Upper lobe of left lung (tissue), 6 donors: ENCODE results near the gene EXOC7. TPM values are rescaled to one million over a fixed set of nuclear protein-coding genes. Genes with fewer than 3 reads are reported as not detected.

ENCODE experiments used
- ATAC-seq, 2 donors: fragments of 200-7000 bp; cut with Tn5 transposase; one replicate each; pipeline ENCODE4 v1.9.1; 2022; ENCODE audit warnings: mild to moderate bottlenecking in 2 of 2, moderate library complexity in 2 of 2; ENCODE audit not compliant: low FRiP score in 2 of 2
- DNase-seq, 2 donors: peaks; one replicate each; pipeline ENCODE4 v3.0.0-alpha.2; 2019 to 2020
- H3K27ac ChIP-seq, 4 donors: fragments of 200-600 bp; sonication (generic); one replicate each; pipeline ENCODE4 v1.5.1; 2016 to 2019
- H3K27me3 ChIP-seq, 4 donors: fragments of 200-600 bp; sonication (generic); one replicate each; pipeline ENCODE4 v1.5.1; 2017 to 2019
- H3K36me3 ChIP-seq, 4 donors: fragments of 200-600 bp; sonication (generic); one replicate each; pipeline ENCODE4 v1.5.1; 2016 to 2019
- H3K4me1 ChIP-seq, 4 donors: fragments of 200-600 bp; sonication (generic); one replicate each; pipeline ENCODE4 v1.5.1; 2018 to 2019
- H3K4me3 ChIP-seq, 4 donors: fragments of 200-600 bp; sonication (generic); one replicate each; pipeline ENCODE4 v1.5.1; 2017 to 2019; ENCODE audit warnings: mild to moderate bottlenecking in 2 of 4, moderate library complexity in 1 of 4
- H3K9me3 ChIP-seq, 4 donors: fragments of 200-600 bp; sonication (generic); one replicate each; pipeline ENCODE4 v1.5.1; 2018 to 2019
- EP300 ChIP-seq, 4 donors: sonication (generic); formaldehyde crosslinking; IDR thresholded peaks; one replicate each; pipeline ENCODE4 v1.5.1; 2017; ENCODE audit warnings: antibody characterized with exemption in 4 of 4, control low read depth in 2 of 4
- POLR2A ChIP-seq, 4 donors: fragments of 450-650 bp; IDR thresholded peaks; one replicate each; pipeline ENCODE4 v1.5.1; 2016 to 2017; ENCODE audit warnings: antibody characterized with exemption in 4 of 4, mild to moderate bottlenecking in 2 of 4
- POLR2AphosphoS5 ChIP-seq, 2 donors: sonication (generic); formaldehyde crosslinking; IDR thresholded peaks; one replicate each; pipeline ENCODE4 v1.5.1; 2017; ENCODE audit warnings: antibody characterized with exemption in 2 of 2
- WGBS, 2 donors: methylation state at CpG; one replicate each; pipeline ENCODE4 v1.1.5; 2017 to 2018; 5-methylcytosine and 5-hydroxymethylcytosine counted together
- small RNA-seq, 4 donors: library from RNA; depleted of rRNA; stranded (forward); fragments of <200 nt; gene quantifications; one replicate each; pipeline ENCODE3, GENCODE V24; 2016
- total RNA-seq, 6 donors: library from RNA; depleted of rRNA in 4 of 6; stranded (reverse); fragments of >200 nt in 4 of 6; gene quantifications; one replicate each; pipeline versions ENCODE4 v1.1.0 to v1.2.1, GENCODE V29; 2016 to 2021
- TF ChIP-seq, protein P1 (sequence below), 6 experiments: fragments of 450-650 bp in 4 of 6; fragments of 200-600 bp in 2 of 6; sonication (generic) in 2 of 6; IDR thresholded peaks; one replicate each; pipeline ENCODE4 v1.5.1; 2016 to 2019; ENCODE audit warnings: antibody characterized with exemption in 6 of 6
- donor health status: DM: no; HTN: no; CAD: no; lungs with moderate emphysema.
- donor health status: DM: no; HTN: yes; CAD: no; lungs with severe emphysema.

EXOC7 gene
- total RNA-seq, 6 donors from 2014 or later: 69.4 to 233 (median 103) TPM

DNA sequence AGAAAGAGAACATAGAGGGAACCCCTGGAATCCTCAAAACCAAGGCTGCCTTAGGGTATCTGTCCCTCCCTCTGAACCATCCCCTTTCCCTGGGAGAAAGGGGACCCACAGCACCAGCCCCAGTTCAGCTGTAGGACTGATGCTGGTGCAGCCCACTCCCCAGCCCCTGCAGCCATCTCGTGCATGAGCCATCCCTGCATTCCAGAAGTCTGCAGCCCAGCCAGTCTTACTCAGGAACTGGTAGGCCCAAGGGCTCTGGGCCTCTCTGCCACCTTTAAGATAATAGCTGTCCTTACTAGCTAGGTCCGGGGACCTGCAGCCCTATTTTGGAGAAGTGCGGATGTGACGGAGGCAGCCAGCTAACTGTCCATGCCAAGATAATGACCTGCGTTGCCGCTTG, 70.4 kb downstream of the EXOC7 start:
- WGBS, 2 donors: 98 to 99% methylated on average over 6 of the region's 6 CpGs
- TF ChIP-seq POLR2A (IDR thresholded peaks at IDR 0.05) (no peak), EP300 (IDR thresholded peaks at IDR 0.05) (no peak), POLR2AphosphoS5 (IDR thresholded peaks at IDR 0.05) (no peak)
- TF ChIP-seq, protein P1, sequence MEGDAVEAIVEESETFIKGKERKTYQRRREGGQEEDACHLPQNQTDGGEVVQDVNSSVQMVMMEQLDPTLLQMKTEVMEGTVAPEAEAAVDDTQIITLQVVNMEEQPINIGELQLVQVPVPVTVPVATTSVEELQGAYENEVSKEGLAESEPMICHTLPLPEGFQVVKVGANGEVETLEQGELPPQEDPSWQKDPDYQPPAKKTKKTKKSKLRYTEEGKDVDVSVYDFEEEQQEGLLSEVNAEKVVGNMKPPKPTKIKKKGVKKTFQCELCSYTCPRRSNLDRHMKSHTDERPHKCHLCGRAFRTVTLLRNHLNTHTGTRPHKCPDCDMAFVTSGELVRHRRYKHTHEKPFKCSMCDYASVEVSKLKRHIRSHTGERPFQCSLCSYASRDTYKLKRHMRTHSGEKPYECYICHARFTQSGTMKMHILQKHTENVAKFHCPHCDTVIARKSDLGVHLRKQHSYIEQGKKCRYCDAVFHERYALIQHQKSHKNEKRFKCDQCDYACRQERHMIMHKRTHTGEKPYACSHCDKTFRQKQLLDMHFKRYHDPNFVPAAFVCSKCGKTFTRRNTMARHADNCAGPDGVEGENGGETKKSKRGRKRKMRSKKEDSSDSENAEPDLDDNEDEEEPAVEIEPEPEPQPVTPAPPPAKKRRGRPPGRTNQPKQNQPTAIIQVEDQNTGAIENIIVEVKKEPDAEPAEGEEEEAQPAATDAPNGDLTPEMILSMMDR (IDR thresholded peaks at IDR 0.05): no peak
- no peaks in the 10 kb centered on the region for H3K27me3 ChIP-seq
- no peak for ATAC-seq
- H3K4me3 ChIP-seq: no peak overlapping the region
- no peak for DNase-seq
- H3K4me1 ChIP-seq: peaks cover 9 to 13% (median 12%) of the 10 kb centered on the region in 4 donors
- H3K27ac ChIP-seq: peak overlapping the region in 1 of 4 donors; percentile 17
- H3K9me3 ChIP-seq: no peaks in the 10 kb centered on the region
- H3K36me3 ChIP-seq: peaks cover 0 to 7% (median under 1%) of the 10 kb centered on the region in 4 donors

DNA sequence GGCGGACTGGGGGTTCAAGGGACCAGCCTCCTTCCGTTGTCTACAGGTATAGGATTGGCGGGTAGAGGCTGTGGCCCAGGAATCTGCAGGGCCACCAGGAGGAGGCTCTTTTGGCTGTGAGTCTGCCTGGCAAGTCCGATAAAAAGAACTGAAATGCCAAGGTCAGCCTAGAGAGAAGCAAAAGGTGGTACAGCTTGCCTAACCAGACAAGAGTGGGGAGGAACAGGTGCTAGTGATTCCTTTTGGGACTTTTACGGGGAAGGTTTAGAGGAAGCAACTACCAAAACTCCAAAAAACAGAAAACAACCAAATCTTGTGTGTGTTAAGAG, 70.8 kb downstream of the EXOC7 start:
- TF ChIP-seq POLR2A (IDR thresholded peaks at IDR 0.05) (no peak), EP300 (IDR thresholded peaks at IDR 0.05) (no peak), POLR2AphosphoS5 (IDR thresholded peaks at IDR 0.05) (no peak)
- TF ChIP-seq, protein P1 (IDR thresholded peaks at IDR 0.05): no peak
- Histone ChIP-seq H3K27ac (peak overlapping the region in 1 of 4 donors; percentile 17), H3K27me3 (no peaks in the 10 kb centered on the region), H3K4me1 (peaks cover 9 to 16% (median 12%) of the 10 kb centered on the region in 4 donors), H3K9me3 (no peaks in the 10 kb centered on the region), H3K4me3 (no peak overlapping the region), H3K36me3 (peaks cover 0 to 3% (median 0%) of the 10 kb centered on the region in 4 donors)
- 87 to 89% methylated on average over 5 of the region's 5 CpGs for WGBS, 2 donors
- ATAC-seq: no peak
- no peak for DNase-seq

- Histone ChIP-seq H3K4me3 (no peak overlapping the region), H3K36me3 (no peaks in the 10 kb centered on the region), H3K27me3 (no peaks in the 10 kb centered on the region), H3K9me3 (no peaks in the 10 kb centered on the region), H3K27ac (peak overlapping the region in 1 of 4 donors; percentile 31), H3K4me1 (peaks cover 9 to 20% (median 12%) of the 10 kb centered on the region in 4 donors)
- ATAC-seq: no peak
- 80 to 89% methylated on average over 9 to 20 of the region's 20 CpGs for WGBS, 2 donors
- no peak for TF ChIP-seq POLR2AphosphoS5 (IDR thresholded peaks at IDR 0.05)
- TF ChIP-seq, protein P1 (IDR thresholded peaks at IDR 0.05): peak in 2 of 6 experiments; percentile 20 to 48
- no peak for DNase-seq
Observed at GRCh38 chr17:76032073-76032779, 71.4 kb downstream of the EXOC7 start.

Small RNA genes within 50 kb of the gene (small RNA-seq; reads per million reads assigned to genes)
- gene MIR6868: 0 to 0.66 (median 0.12) reads per million in 4 donors

Other genes with a start within 250 kb of the EXOC7 start
- gene WBP2, start 248.5 kb downstream of the EXOC7 start, total RNA-seq: 100 to 1,000 TPM in 2 of 6 donors, 10 to 100 TPM in 4; 70.1 to 183 (median 87.8) TPM
- 10 to 100 TPM; 20.1 to 55.6 (median 33.3) TPM for gene TRIM47, start 225.2 kb downstream of the EXOC7 start, total RNA-seq
- gene TRIM65, start 206.8 kb downstream of the EXOC7 start, total RNA-seq: 10 to 100 TPM; 23.4 to 35.1 (median 28.2) TPM
- gene MRPL38, start 198.9 kb downstream of the EXOC7 start, total RNA-seq: 100 to 1,000 TPM in 1 of 6 donors, 10 to 100 TPM in 5; 35.4 to 115 (median 77.0) TPM
- gene FBF1, start 162.7 kb downstream of the EXOC7 start, total RNA-seq: 10 to 100 TPM in 4 of 6 donors, 1 to 10 TPM in 2; 9.3 to 66.0 (median 14.3) TPM
- gene ACOX1, start 124.6 kb downstream of the EXOC7 start, total RNA-seq: 10 to 100 TPM; 33.2 to 84.2 (median 57.4) TPM
- gene TEN1, start 124.5 kb downstream of the EXOC7 start, total RNA-seq: 10 to 100 TPM in 5 of 6 donors, not detected in 1; 13.6 to 29.3 (median 17.0) TPM
- gene CDK3, start 102.9 kb downstream of the EXOC7 start, total RNA-seq: 10 to 100 TPM in 1 of 6 donors, 1 to 10 TPM in 5; 3.0 to 15.7 (median 7.0) TPM
- gene EVPL, start 76.5 kb downstream of the EXOC7 start, total RNA-seq: 100 to 1,000 TPM in 1 of 6 donors, 10 to 100 TPM in 5; 47.5 to 142 (median 63.4) TPM
- gene SRP68, start 31.3 kb downstream of the EXOC7 start, total RNA-seq: 10 to 100 TPM; 41.8 to 68.2 (median 56.1) TPM
- under 1 TPM in 1 of 6 donors, not detected in 5; 0.61 TPM for gene GALR2, start 29.0 kb downstream of the EXOC7 start, total RNA-seq
- gene ZACN, start 24.6 kb downstream of the EXOC7 start, total RNA-seq: not detected
- gene FOXJ1, start 37.5 kb upstream of the EXOC7 start, total RNA-seq: 10 to 100 TPM in 5 of 6 donors, 1 to 10 TPM in 1; 3.3 to 86.6 (median 32.2) TPM
- 10 to 100 TPM in 1 of 6 donors, 1 to 10 TPM in 5; 1.1 to 14.7 (median 2.5) TPM for gene RNF157, start 136.7 kb upstream of the EXOC7 start, total RNA-seq
- 10 to 100 TPM in 5 of 6 donors, 1 to 10 TPM in 1; 8.4 to 74.9 (median 26.8) TPM for gene UBALD2, start 161.6 kb upstream of the EXOC7 start, total RNA-seq
- 1 to 10 TPM; 1.7 to 9.4 (median 2.8) TPM for gene QRICH2, start 204.5 kb upstream of the EXOC7 start, total RNA-seq